H9 (cell line): ENCODE measurements around the gene BICD1. TPM values are rescaled to one million over a fixed set of nuclear protein-coding genes. Genes with fewer than 3 reads are reported as not detected.

ENCODE experiments used
- DNase-seq: peaks from one replicate; pipeline ENCODE4 v3.0.0-alpha.2; 2017
- H2AFZ ChIP-seq: one replicate; pipeline ENCODE4 v1.6.1; 2013; ENCODE audit warnings: mild to moderate bottlenecking, low read length, control low read depth, moderate library complexity
- H2AK5ac ChIP-seq: 2 replicates; pipeline ENCODE4 v1.6.1; 2013; ENCODE audit warnings: low read length, control low read depth, mixed read lengths; ENCODE audit not compliant: insufficient read length
- H2BK120ac ChIP-seq: one replicate; pipeline ENCODE4 v1.6.1; 2013; ENCODE audit warnings: low read depth, mild to moderate bottlenecking, low read length, control low read depth, inconsistent platforms; ENCODE audit not compliant: poor library complexity, severe bottlenecking
- H2BK12ac ChIP-seq: 2 replicates; pipeline ENCODE4 v1.6.1; 2013; ENCODE audit warnings: low read length, control low read depth, mixed read lengths, low read depth; ENCODE audit not compliant: insufficient read length
- H2BK15ac ChIP-seq: 2 replicates; pipeline ENCODE4 v1.6.1; 2013; ENCODE audit warnings: low read depth, low read length, control low read depth
- H2BK20ac ChIP-seq: one replicate; pipeline ENCODE4 v1.6.1; 2013; ENCODE audit warnings: low read depth, mild to moderate bottlenecking, low read length, control low read depth, inconsistent platforms; ENCODE audit not compliant: poor library complexity, severe bottlenecking
- H2BK5ac ChIP-seq: 2 replicates; pipeline ENCODE4 v1.6.1; 2013; ENCODE audit warnings: low read length, control low read depth, mixed read lengths; ENCODE audit not compliant: insufficient read length
- H3K14ac ChIP-seq: 2 replicates; pipeline ENCODE4 v1.6.1; 2013; ENCODE audit warnings: low read length, control low read depth; ENCODE audit not compliant: insufficient read depth
- H3K18ac ChIP-seq: 2 replicates; pipeline ENCODE4 v1.6.1; 2013; ENCODE audit warnings: low read depth, mild to moderate bottlenecking, mixed read lengths, low read length, control low read depth; ENCODE audit not compliant: insufficient read length
- H3K23ac ChIP-seq: 2 replicates; pipeline ENCODE4 v1.6.1; 2013; ENCODE audit warnings: low read length, control low read depth, mixed read lengths, low read depth; ENCODE audit not compliant: insufficient read length
- H3K23me2 ChIP-seq: 2 replicates; pipeline ENCODE4 v1.6.1; 2013; ENCODE audit warnings: low read depth, mild to moderate bottlenecking, mixed read lengths, low read length, control low read depth; ENCODE audit not compliant: insufficient read length, poor library complexity, severe bottlenecking
- H3K27ac ChIP-seq: 2 replicates; pipeline ENCODE4 v1.5.1; 2013; ENCODE audit warnings: low read length, control low read depth, mixed read lengths, low read depth; ENCODE audit not compliant: insufficient read length
- H3K27me3 ChIP-seq: 2 replicates; pipeline ENCODE4 v1.6.1; 2013; ENCODE audit warnings: low read length, control low read depth, inconsistent platforms; ENCODE audit not compliant: insufficient read depth
- H3K4ac ChIP-seq: 2 replicates; pipeline ENCODE4 v1.6.1; 2013; ENCODE audit warnings: low read depth, mild to moderate bottlenecking, control low read depth, inconsistent platforms, low read length, moderate library complexity
- H3K4me1 ChIP-seq: 2 replicates; pipeline ENCODE4 v1.6.1; 2013; ENCODE audit warnings: low read length, control low read depth, inconsistent platforms; ENCODE audit not compliant: insufficient read depth
- H3K4me2 ChIP-seq: 2 replicates; pipeline ENCODE4 v1.6.1; 2013; ENCODE audit warnings: low read length, control low read depth, mixed read lengths; ENCODE audit not compliant: insufficient read length, insufficient read depth
- H3K56ac ChIP-seq: 2 replicates; pipeline ENCODE4 v1.6.1; 2013; ENCODE audit warnings: low read depth, mild to moderate bottlenecking, mixed read lengths, low read length, control low read depth; ENCODE audit not compliant: insufficient read length
- H3K79me1 ChIP-seq: 2 replicates; pipeline ENCODE4 v1.6.1; 2013; ENCODE audit warnings: low read depth, mild to moderate bottlenecking, moderate library complexity, low read length, control low read depth, inconsistent platforms; ENCODE audit not compliant: insufficient read depth, poor library complexity, severe bottlenecking
- H3K79me2 ChIP-seq: 2 replicates; pipeline ENCODE4 v1.6.1; 2013; ENCODE audit warnings: low read length, control low read depth, inconsistent platforms; ENCODE audit not compliant: insufficient read depth
- H3K9ac ChIP-seq: 2 replicates; pipeline ENCODE4 v1.6.1; 2013; ENCODE audit warnings: low read length, control low read depth, mixed read lengths; ENCODE audit not compliant: insufficient read length; ENCODE audit errors: extremely low read depth
- H3K9me3 ChIP-seq: one replicate; pipeline ENCODE4 v1.6.1; 2013; ENCODE audit warnings: low read depth, low read length, inconsistent platforms; ENCODE audit not compliant: control insufficient read depth
- H3T11ph ChIP-seq: one replicate; pipeline ENCODE4 v1.6.1; 2013; ENCODE audit warnings: mild to moderate bottlenecking, low read length, control low read depth, inconsistent platforms
- H4K20me1 ChIP-seq: one replicate; pipeline ENCODE4 v1.6.1; 2013; ENCODE audit not compliant: control insufficient read depth, insufficient read length, insufficient read depth
- H4K5ac ChIP-seq: 2 replicates; pipeline ENCODE4 v1.6.1; 2013; ENCODE audit warnings: low read depth, mild to moderate bottlenecking, mixed read lengths, low read length, control low read depth; ENCODE audit not compliant: insufficient read length
- H4K8ac ChIP-seq: replicated peaks from 2 replicates; pipeline ENCODE4 v1.6.1; 2013; ENCODE audit warnings: low read length, control low read depth, mixed read lengths, low read depth; ENCODE audit not compliant: insufficient read length
- H4K91ac ChIP-seq: 2 replicates; pipeline ENCODE4 v1.6.1; 2013; ENCODE audit warnings: low read depth, mild to moderate bottlenecking, moderate library complexity, mixed read lengths, low read length, control low read depth; ENCODE audit not compliant: insufficient read length
- H3K27ac Mint-ChIP-seq, 3 experiments: 2 replicates in 2 of 3; 3 replicates in 1 of 3; pipeline ENCODE4 v1.8.0; 2020 to 2021; ENCODE audit warnings: mixed read lengths in 3 of 3, mild to moderate bottlenecking in 1 of 3, moderate library complexity in 1 of 3
- H3K27me3 Mint-ChIP-seq: 2 replicates; pipeline ENCODE4 v1.8.0; 2021; ENCODE audit warnings: low read depth, mild to moderate bottlenecking, moderate library complexity, mixed read lengths
- H3K36me3 Mint-ChIP-seq, 3 experiments: 2 replicates in 2 of 3; 3 replicates in 1 of 3; pipeline ENCODE4 v1.8.0; 2020 to 2021; ENCODE audit warnings: low read depth in 3 of 3, mixed read lengths in 3 of 3; ENCODE audit not compliant: insufficient read depth in 1 of 3
- H3K4me1 Mint-ChIP-seq, 2 experiments: 2 replicates each; pipeline ENCODE4 v1.8.0; 2020; ENCODE audit warnings: mixed read lengths in 2 of 2
- H3K4me3 Mint-ChIP-seq, 2 experiments: 2 replicates in 1 of 2; 3 replicates in 1 of 2; pipeline ENCODE4 v1.8.0; 2020 to 2021; ENCODE audit warnings: mild to moderate bottlenecking in 2 of 2, mixed read lengths in 2 of 2, moderate library complexity in 1 of 2
- H3K9me3 Mint-ChIP-seq, 2 experiments: 2 replicates in 1 of 2; 3 replicates in 1 of 2; pipeline ENCODE4 v1.8.0; 2020; ENCODE audit warnings: mild to moderate bottlenecking in 2 of 2, mixed read lengths in 2 of 2, moderate library complexity in 1 of 2
- WGBS: extraction: QIAGEN DNeasy Blood & Tissue Kit; methylation state at CpG from one replicate; pipeline ENCODE4 v1.1.7; 2013; ENCODE audit warnings: missing lambda C conversion rate, low lambda C conversion rate, mixed read lengths; ENCODE audit not compliant: insufficient read length; ENCODE audit errors: extremely low coverage; 5-methylcytosine and 5-hydroxymethylcytosine counted together
- total RNA-seq: library from RNA; stranded (reverse); gene quantifications from 2 replicates; pipeline ENCODE4 v1.2.1, GENCODE V29; 2021
- TF ChIP-seq, protein P1 (sequence below): fragments of 200-600 bp; sonication (generic); conservative IDR thresholded peaks from 3 replicates; pipeline ENCODE4 v1.8.0; 2021; ENCODE audit warnings: antibody characterized with exemption, mild to moderate bottlenecking

The BICD1 gene
- total RNA-seq, 1 experiment from 2014 or later: 134 TPM

DNA sequence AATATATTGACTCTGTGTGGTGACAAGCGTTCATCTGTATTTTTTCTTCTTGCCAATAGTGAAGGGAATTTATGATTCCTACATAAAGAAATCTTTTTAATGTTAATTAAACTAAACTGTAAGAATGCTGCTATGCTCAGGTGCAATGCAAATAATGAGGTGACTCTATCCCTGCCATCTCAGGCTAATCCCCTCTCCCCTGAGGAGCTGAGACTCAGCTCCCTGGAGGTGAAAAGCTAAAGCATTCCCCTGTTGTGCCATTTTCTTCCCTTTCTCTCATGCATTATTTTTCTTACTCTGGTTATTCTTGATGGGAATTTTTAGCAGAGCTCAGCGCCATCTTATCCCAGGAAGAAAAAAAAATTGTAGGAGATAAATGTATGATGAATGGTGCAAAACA lies 178.8 kb downstream of the BICD1 start:
- Histone ChIP-seq H3K23ac (no peak overlapping the region), H2AK5ac (no peak overlapping the region), H4K91ac (no peak overlapping the region), H3K4me1 (peaks cover 4% of the 10 kb centered on the region; the same call in 1 of the 2 replicates), H2BK12ac (no peak overlapping the region), H3T11ph (no peak overlapping the region), H3K18ac (no peak overlapping the region), H2BK15ac (no peak overlapping the region), H3K23me2 (no peaks in the 10 kb centered on the region), H3K4ac (no peak overlapping the region), H2BK5ac (no peak overlapping the region), H2BK20ac (no peak overlapping the region), H3K56ac (no peak overlapping the region), H2AFZ (no peak overlapping the region), H3K27ac (no peak overlapping the region), H3K9ac (no peak overlapping the region), H3K4me2 (no peak overlapping the region), H3K79me2 (0 out of 2 replicates have a peak, but pooled peaks cover 2% of the 10 kb centered on the region), H3K14ac (no peak overlapping the region), H3K79me1 (no peaks in the 10 kb centered on the region), H4K5ac (no peak overlapping the region), H3K9me3 (no peaks in the 10 kb centered on the region), H3K27me3 (no peaks in the 10 kb centered on the region), H4K20me1 (no peaks in the 10 kb centered on the region), H2BK120ac (no peak overlapping the region), H4K8ac (no peak overlapping the region)
- peak overlapping the region in 2 of 3 experiments; percentile 92 to 97; a peak in 5 of 7 replicates for H3K27ac Mint-ChIP-seq
- TF ChIP-seq, protein P1, sequence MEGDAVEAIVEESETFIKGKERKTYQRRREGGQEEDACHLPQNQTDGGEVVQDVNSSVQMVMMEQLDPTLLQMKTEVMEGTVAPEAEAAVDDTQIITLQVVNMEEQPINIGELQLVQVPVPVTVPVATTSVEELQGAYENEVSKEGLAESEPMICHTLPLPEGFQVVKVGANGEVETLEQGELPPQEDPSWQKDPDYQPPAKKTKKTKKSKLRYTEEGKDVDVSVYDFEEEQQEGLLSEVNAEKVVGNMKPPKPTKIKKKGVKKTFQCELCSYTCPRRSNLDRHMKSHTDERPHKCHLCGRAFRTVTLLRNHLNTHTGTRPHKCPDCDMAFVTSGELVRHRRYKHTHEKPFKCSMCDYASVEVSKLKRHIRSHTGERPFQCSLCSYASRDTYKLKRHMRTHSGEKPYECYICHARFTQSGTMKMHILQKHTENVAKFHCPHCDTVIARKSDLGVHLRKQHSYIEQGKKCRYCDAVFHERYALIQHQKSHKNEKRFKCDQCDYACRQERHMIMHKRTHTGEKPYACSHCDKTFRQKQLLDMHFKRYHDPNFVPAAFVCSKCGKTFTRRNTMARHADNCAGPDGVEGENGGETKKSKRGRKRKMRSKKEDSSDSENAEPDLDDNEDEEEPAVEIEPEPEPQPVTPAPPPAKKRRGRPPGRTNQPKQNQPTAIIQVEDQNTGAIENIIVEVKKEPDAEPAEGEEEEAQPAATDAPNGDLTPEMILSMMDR: no peak
- no CpG with 5 or more reads among the region's 2 CpGs for WGBS
- peaks cover 0 to 7% of the 10 kb centered on the region in 2 experiments; a peak in 2 of 5 replicates for H3K9me3 Mint-ChIP-seq
- H3K27me3 Mint-ChIP-seq: no peaks in the 10 kb centered on the region
- H3K4me1 Mint-ChIP-seq: peaks cover 25 to 26% of the 10 kb centered on the region in 2 experiments
- H3K36me3 Mint-ChIP-seq: peaks cover 7 to 15% (median 10%) of the 10 kb centered on the region in 3 experiments
- no peak for DNase-seq
- H3K4me3 Mint-ChIP-seq: peak overlapping the region in 1 of 2 experiments; percentile 34; a peak in 2 of 5 replicates
